Thoracic aorta (tissue), 2 donors: ENCODE measurements around the gene C15orf39. TPM values are rescaled to one million over a fixed set of nuclear protein-coding genes. Genes with fewer than 3 reads are reported as not detected.

ENCODE experiments used
- ATAC-seq: fragments of 150-250 bp; one replicate; pipeline ENCODE4 v1.8.0; 2017; ENCODE audit warnings: low read depth; ENCODE audit not compliant: insufficient number of reproducible peaks, low FRiP score
- DNase-seq: peaks from one replicate; pipeline ENCODE4 v3.0.0-alpha.2; 2020; ENCODE audit warnings: low spot score
- H3K27ac ChIP-seq, 2 donors: fragments of 200-600 bp; sonication (generic); 1 replicate in 1 of 2; 2 replicates in 1 of 2; pipeline ENCODE4 v1.5.1; 2016; ENCODE audit warnings: mild to moderate bottlenecking in 2 of 2, moderate library complexity in 2 of 2
- H3K27me3 ChIP-seq: fragments of 200-600 bp; sonication (generic); replicated peaks from 2 replicates; pipeline ENCODE4 v1.6.0; 2016; ENCODE audit warnings: mild to moderate bottlenecking; ENCODE audit not compliant: insufficient read depth
- H3K36me3 ChIP-seq: fragments of 200-600 bp; sonication (generic); one replicate; pipeline ENCODE4 v1.5.1; 2016
- H3K4me1 ChIP-seq, 2 donors: fragments of 200-600 bp; sonication (generic); 1 replicate in 1 of 2; 2 replicates in 1 of 2; pipeline versions ENCODE4 v1.5.1 to v1.6.0; 2016; ENCODE audit warnings: low read depth in 2 of 2, mild to moderate bottlenecking in 1 of 2; ENCODE audit not compliant: control insufficient read depth in 1 of 2
- H3K4me3 ChIP-seq: fragments of 200-600 bp; sonication (generic); 2 replicates; pipeline ENCODE4 v1.5.1; 2016; ENCODE audit warnings: mild to moderate bottlenecking
- H3K9me3 ChIP-seq: fragments of 200-600 bp; sonication (generic); 2 replicates; pipeline ENCODE4 v1.5.1; 2016
- CTCF ChIP-seq: fragments of 200-600 bp; sonication (generic); IDR thresholded peaks from one replicate; pipeline ENCODE4 v1.5.1; 2019; ENCODE audit warnings: antibody characterized with exemption
- total RNA-seq, 2 donors: library from RNA; depleted of rRNA; stranded (reverse); fragments of >200 nt; gene quantifications; one replicate each; pipeline versions ENCODE4 v1.1.0 to v1.2.3, GENCODE V29; 2016

Gene C15orf39
- total RNA-seq, 2 donors from 2014 or later = 22.7 to 45.2 TPM

- H3K27ac ChIP-seq = no peak overlapping the region
- H3K4me3 ChIP-seq = no peak overlapping the region
- ATAC-seq (no peak), DNase-seq (no peak)
- H3K36me3 ChIP-seq = no peaks in the 10 kb centered on the region
- H3K9me3 ChIP-seq = no peaks in the 10 kb centered on the region
- peaks cover 3 to 18% of the 10 kb centered on the region in 2 donors for H3K4me1 ChIP-seq
- no peak for TF ChIP-seq CTCF
- H3K27me3 ChIP-seq = no peaks in the 10 kb centered on the region
Observed at GRCh38 chr15:75156326-75157215, 45.1 kb upstream of the C15orf39 start.

- no peak for TF ChIP-seq CTCF
- peaks cover 2% of the 10 kb centered on the region in 2 donors for H3K4me1 ChIP-seq
- H3K9me3 ChIP-seq = no peaks in the 10 kb centered on the region
- H3K4me3 ChIP-seq = no peak overlapping the region
- DNase-seq (no peak), ATAC-seq (no peak)
- no peaks in the 10 kb centered on the region for H3K27me3 ChIP-seq
- no peak overlapping the region for H3K27ac ChIP-seq
- H3K36me3 ChIP-seq = no peaks in the 10 kb centered on the region
Observed at GRCh38 chr15:75158402-75158801, 43.3 kb upstream of the C15orf39 start.

- H3K4me3 ChIP-seq = no peak overlapping the region
Observed at GRCh38 chr15:75159244-75159643, 42.4 kb upstream of the C15orf39 start.

GRCh38 chr15:75161106-75161916, 40.4 kb upstream of the C15orf39 start:
- Histone ChIP-seq H3K4me3 (no peak overlapping the region), H3K9me3 (no peaks in the 10 kb centered on the region), H3K27ac (no peak overlapping the region), H3K4me1 (no peaks in the 10 kb centered on the region), H3K27me3 (no peaks in the 10 kb centered on the region), H3K36me3 (no peaks in the 10 kb centered on the region)
- TF ChIP-seq CTCF = no peak
- no peak for DNase-seq
- no peak for ATAC-seq

More at GRCh38 chr15:75159244-75159643, 42.4 kb upstream of the C15orf39 start:
- Histone ChIP-seq H3K4me1 (no peaks in the 10 kb centered on the region), H3K9me3 (no peaks in the 10 kb centered on the region), H3K27ac (no peak overlapping the region), H3K27me3 (no peaks in the 10 kb centered on the region), H3K36me3 (no peaks in the 10 kb centered on the region)
- ATAC-seq = no peak
- TF ChIP-seq CTCF = no peak
- no peak for DNase-seq

GRCh38 chr15:75161917-75162414, 39.7 kb upstream of the C15orf39 start:
- ATAC-seq (no peak), DNase-seq (no peak)
- Histone ChIP-seq H3K27ac (no peak overlapping the region), H3K27me3 (no peaks in the 10 kb centered on the region), H3K9me3 (no peaks in the 10 kb centered on the region), H3K36me3 (no peaks in the 10 kb centered on the region), H3K4me1 (no peaks in the 10 kb centered on the region), H3K4me3 (no peak overlapping the region)
- no peak for TF ChIP-seq CTCF
